Ishikawa (cell line): ENCODE data around the gene ADAMTS18.

Source experiments
- CEBPB ChIP-seq: IDR thresholded peaks from 2 replicates; pipeline ENCODE4 v1.6.1; 2012
- CREB1 ChIP-seq: IDR thresholded peaks from 2 replicates; pipeline ENCODE4 v1.6.1; 2012; ENCODE audit warnings: low read depth
- EGR1 ChIP-seq: IDR thresholded peaks from 2 replicates; pipeline ENCODE4 v1.6.1; 2012
- EP300 ChIP-seq: IDR thresholded peaks from 2 replicates; pipeline ENCODE4 v1.6.1; 2012; ENCODE audit warnings: borderline replicate concordance
- FOXM1 ChIP-seq: IDR thresholded peaks from 2 replicates; pipeline ENCODE4 v1.6.1; 2012; ENCODE audit warnings: low read depth, borderline replicate concordance
- MAX ChIP-seq: IDR thresholded peaks from 2 replicates; pipeline ENCODE4 v1.6.1; 2012
- NFIC ChIP-seq: IDR thresholded peaks from 2 replicates; pipeline ENCODE4 v1.6.1; 2012
- RAD21 ChIP-seq: IDR thresholded peaks from 2 replicates; pipeline ENCODE4 v1.6.1; 2012; ENCODE audit warnings: low read depth
- REST ChIP-seq: IDR thresholded peaks from 2 replicates; pipeline ENCODE4 v1.6.1; 2012; ENCODE audit warnings: low read depth, mild to moderate bottlenecking
- TAF1 ChIP-seq: IDR thresholded peaks from 2 replicates; pipeline ENCODE4 v1.6.1; 2012; ENCODE audit warnings: low read depth, mild to moderate bottlenecking
- TCF12 ChIP-seq: IDR thresholded peaks from 2 replicates; pipeline ENCODE4 v1.6.1; 2012; ENCODE audit warnings: low read depth
- TEAD4 ChIP-seq: IDR thresholded peaks from 2 replicates; pipeline ENCODE4 v1.6.1; 2012
- USF1 ChIP-seq: IDR thresholded peaks from 2 replicates; pipeline ENCODE4 v1.6.1; 2012
- YY1 ChIP-seq: IDR thresholded peaks from 2 replicates; pipeline ENCODE4 v1.6.1; 2012; ENCODE audit warnings: low read depth
- ZBTB7A ChIP-seq: IDR thresholded peaks from 2 replicates; pipeline ENCODE4 v1.6.1; 2012; ENCODE audit warnings: low read depth

ADAMTS18 gene

GRCh38 chr16:77304877-77305276 is 130.0 kb downstream of the ADAMTS18 start:
- TF ChIP-seq EP300 = no peak
- no peak for TF ChIP-seq ZBTB7A
- no peak for TF ChIP-seq TCF12
- TF ChIP-seq NFIC = no peak
- TF ChIP-seq FOXM1 = no peak
- no peak for TF ChIP-seq REST
- TF ChIP-seq EGR1 = no peak
- TF ChIP-seq CEBPB = no peak
- TF ChIP-seq TAF1 = no peak

GRCh38 chr16:77304134-77304533 is 130.7 kb downstream of the ADAMTS18 start:
- no peak for TF ChIP-seq MAX
- TF ChIP-seq YY1 = no peak
- TF ChIP-seq TEAD4 = no peak
- TF ChIP-seq NFIC = no peak
- TF ChIP-seq CREB1 = no peak
- TF ChIP-seq RAD21 = no peak
- no peak for TF ChIP-seq USF1
- TF ChIP-seq TAF1 = no peak
- no peak for TF ChIP-seq FOXM1
- no peak for TF ChIP-seq EGR1
- no peak for TF ChIP-seq ZBTB7A
- no peak for TF ChIP-seq CEBPB
- TF ChIP-seq REST = no peak
- TF ChIP-seq EP300 = no peak
- TF ChIP-seq TCF12 = no peak

- no peak for TF ChIP-seq YY1
- TF ChIP-seq NFIC = no peak
- TF ChIP-seq ZBTB7A = no peak
- TF ChIP-seq REST = no peak
- TF ChIP-seq TCF12 = no peak
- TF ChIP-seq MAX = no peak
- no peak for TF ChIP-seq USF1
- no peak for TF ChIP-seq CREB1
- TF ChIP-seq EP300 = no peak
- no peak for TF ChIP-seq FOXM1
These were observed 132.2 kb downstream of the ADAMTS18 start for GRCh38 chr16:77302674-77303073.

- TF ChIP-seq EP300 = no peak
- no peak for TF ChIP-seq TCF12
- no peak for TF ChIP-seq CEBPB
- no peak for TF ChIP-seq USF1
- TF ChIP-seq RAD21 = no peak
- TF ChIP-seq TAF1 = no peak
- TF ChIP-seq FOXM1 = no peak
These were observed 132.6 kb downstream of the ADAMTS18 start for GRCh38 chr16:77302249-77302648.

GRCh38 chr16:77300256-77300655 is 134.6 kb downstream of the ADAMTS18 start:
- no peak for TF ChIP-seq YY1
- no peak for TF ChIP-seq CEBPB
- no peak for TF ChIP-seq TAF1
